GM11168 (cell line): ENCODE results near the gene RGS17.

Experiments
- in situ Hi-C: fragments of 300-500 bp; cut with MboI; formaldehyde crosslinking; loops from one replicate; pipeline ENCODE4 v1.12.0; 2022; ENCODE audit warnings: low sequenced_read_pairs; ENCODE audit not compliant: unreplicated experiment

The RGS17 gene

GRCh38 chr6:153086225-153086990, 44.7 kb downstream of the RGS17 start:
- in situ Hi-C loops = no loop called here

- in situ Hi-C loops = no loop called here
Measured at GRCh38 chr6:153085239-153085638, 45.8 kb downstream of the RGS17 start.

DNA sequence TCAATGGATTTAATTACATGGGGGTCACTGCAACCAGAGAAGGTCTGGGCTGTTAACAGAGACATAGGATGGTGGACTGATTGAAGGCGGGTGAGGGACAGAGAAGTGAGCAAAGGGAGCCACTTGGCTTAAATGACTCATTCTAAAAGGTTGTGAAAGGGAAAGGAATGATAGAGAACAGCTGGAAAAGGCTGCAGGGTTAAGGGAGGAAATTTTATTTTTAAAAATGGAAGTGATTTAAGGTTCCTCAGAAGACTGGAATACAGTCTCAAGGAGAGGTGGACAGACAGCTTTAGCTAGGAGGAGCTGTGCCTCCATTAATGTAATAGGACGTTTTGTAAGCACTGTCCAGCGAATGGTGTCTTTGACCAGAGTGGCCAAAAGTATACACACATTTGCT, 46.7 kb downstream of the RGS17 start:
- in situ Hi-C loops = no loop called here

DNA sequence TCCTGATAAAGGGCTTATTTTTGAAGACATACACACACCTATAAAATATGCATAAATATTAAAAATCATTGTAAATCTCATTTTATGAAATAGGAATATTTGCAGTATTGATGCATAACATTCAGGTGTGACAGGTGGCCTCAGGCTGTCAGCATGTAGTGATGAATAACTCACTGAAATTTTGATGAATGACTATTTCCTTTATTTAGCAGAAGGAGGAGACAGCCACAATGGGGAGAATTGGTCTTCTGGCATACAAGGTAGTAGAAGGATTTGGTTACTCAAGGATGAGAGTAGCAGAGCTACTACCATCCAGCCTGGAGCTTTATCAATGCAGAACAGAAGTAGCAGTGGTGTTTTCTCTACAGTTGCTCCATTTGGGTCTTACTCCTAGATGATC, 47.2 kb downstream of the RGS17 start:
- in situ Hi-C loops = no loop called here

DNA sequence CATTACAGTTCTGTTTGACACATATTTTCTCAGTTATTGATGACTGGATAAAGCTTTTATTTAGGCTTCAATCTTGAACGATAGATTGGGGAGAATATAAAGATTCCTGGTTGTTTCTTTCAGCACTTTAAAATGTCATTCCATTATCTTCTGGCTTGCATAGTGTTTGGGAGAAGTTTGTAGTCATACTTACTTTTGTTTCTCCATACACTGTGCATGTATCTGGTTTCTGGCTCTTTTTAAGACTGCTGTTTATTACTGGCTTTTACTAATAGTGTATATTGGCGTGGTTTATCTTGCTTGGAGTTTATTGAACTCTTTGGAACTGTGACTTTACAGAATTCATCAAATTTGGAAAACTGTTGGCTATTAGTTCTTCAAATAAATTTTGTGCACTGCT, 49.2 kb downstream of the RGS17 start:
- in situ Hi-C loops = no loop called here

DNA sequence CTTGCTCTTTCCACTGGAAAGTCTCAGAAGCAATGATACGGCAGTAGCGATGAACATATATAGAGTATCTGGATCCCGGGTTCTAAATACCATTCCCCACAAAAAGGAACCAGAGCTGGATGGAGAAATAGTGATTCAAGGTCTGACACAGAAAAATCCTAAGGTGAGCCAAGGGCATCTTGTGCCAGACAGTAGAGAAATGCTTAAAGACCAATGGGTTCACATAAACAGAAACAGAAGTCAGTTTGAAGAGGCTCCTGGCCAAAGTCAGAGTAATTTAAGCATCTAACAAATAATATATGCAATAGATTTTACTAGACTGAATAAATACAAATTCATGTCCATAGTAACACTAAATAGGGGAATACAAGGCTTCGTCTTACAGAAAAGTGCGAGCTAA, 54.7 kb downstream of the RGS17 start:
- in situ Hi-C loops = no loop called here

GRCh38 chr6:153074761-153075160, 56.3 kb downstream of the RGS17 start:
- in situ Hi-C loops = no loop called here

DNA sequence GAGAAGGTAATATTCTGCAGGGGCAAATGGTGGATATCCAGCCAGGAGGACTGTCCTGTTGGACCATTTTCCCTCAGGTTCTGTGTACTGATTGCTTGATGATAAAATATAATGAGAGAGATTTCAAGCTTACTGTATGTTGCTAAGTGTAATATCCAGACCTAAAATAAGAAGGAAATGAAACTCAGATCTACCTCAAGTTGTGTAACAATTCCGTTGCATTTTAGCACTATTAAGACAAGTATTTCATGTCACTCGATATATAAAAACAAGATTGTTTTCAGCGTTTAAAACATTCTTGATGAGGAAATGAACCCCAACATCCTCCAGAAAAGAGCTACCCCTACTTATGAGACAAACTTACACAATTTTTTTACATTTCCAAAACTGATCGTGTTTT, 57.2 kb downstream of the RGS17 start:
- in situ Hi-C loops = no loop called here

DNA sequence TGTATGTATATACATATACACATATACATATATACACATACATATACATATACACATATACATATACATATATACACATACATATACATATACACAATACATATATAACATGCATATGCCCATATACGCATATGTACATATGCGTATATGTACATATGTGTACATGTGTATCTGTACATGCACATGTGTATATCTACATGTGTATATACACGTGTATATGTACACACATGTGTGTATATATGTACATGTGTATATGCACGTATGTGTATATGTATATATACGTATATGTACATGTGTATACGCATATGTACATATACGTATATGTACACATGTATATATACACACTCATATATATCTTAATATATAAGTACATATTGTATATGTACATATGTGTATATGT, 60.3 kb downstream of the RGS17 start:
- in situ Hi-C loops = no loop called here

DNA sequence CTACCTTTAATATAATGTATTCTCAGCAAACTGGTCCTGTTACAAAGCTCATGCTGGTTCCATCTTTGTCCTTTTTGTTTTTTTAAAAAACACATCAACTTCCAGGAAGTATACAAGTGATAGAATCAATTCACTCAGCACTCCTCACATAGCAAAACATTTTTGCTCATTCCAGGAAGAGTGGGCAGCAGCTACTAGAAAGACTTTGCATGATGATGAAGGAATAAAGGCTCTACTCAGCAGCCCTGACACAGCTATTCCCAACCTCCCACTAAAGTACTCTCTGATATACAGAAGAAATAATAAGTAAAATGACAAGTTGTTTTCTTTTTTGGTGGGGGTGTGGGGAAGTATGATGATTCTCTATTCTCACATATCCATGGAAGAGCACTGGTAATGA, 61.2 kb downstream of the RGS17 start:
- in situ Hi-C loops = no loop called here

- in situ Hi-C loops = no loop called here
Measured at GRCh38 chr6:153065222-153065621, 65.9 kb downstream of the RGS17 start.

DNA sequence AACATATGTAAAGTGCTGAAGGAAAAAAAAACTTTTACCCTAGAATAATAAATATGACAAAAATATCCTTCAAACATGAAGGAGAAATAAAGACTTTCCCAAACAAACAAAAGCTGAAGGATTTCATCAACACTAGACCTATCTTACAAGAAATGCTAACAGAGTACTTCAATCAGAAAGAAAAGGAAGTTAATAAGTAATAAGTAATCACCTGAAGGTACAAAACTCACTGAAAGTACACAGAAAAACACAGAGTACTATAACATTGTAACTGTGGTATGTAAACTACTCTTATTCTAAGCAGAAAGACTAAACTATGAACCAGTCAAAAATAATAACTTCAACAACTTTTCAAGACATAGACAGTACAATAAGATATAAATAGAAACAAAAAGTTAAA, 67.1 kb downstream of the RGS17 start:
- in situ Hi-C loops = no loop called here

- in situ Hi-C loops = no loop called here
Measured at GRCh38 chr6:153062516-153062915, 68.6 kb downstream of the RGS17 start.

- in situ Hi-C loops = no loop called here
Measured at GRCh38 chr6:153059757-153060156, 71.3 kb downstream of the RGS17 start.

- in situ Hi-C loops = no loop called here
Measured at GRCh38 chr6:153059311-153059710, 71.8 kb downstream of the RGS17 start.

DNA sequence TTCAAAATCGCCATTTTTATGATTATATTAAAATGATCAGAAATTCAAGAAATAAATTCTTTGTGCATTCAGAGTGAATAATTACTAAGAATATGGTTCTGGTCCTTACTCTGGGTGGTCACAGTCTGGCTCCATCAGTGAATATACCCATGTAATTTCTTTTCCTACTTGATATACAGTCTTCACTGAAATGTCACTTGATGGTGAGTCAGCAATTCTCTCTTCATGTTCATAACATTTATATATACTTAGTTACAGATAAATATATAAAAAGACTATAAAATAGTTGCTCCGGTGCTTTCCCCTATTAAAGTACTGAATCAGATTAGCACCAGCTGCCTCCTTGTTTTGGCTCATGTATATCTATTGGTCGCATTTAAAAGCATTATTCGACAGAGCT, 72.2 kb downstream of the RGS17 start:
- in situ Hi-C loops = no loop called here

DNA sequence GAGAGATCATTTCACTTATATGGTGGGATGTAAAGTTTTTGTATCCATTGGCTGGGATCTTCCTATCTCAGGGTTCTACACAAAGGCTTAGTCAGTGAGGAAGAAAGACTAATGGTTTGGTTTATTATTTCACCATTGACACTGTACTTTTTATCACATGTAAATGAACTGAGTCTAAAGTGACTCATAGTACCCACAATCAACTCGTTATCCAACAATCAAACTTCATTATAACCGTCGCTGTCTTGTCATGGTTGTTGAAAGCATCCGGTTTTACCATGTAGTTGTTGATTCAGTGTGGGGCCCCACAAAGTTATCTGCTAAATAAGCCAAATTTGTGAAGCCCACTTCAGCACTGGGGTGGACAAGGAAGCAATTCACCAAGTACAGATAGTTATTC, 72.8 kb downstream of the RGS17 start:
- in situ Hi-C loops = no loop called here

DNA sequence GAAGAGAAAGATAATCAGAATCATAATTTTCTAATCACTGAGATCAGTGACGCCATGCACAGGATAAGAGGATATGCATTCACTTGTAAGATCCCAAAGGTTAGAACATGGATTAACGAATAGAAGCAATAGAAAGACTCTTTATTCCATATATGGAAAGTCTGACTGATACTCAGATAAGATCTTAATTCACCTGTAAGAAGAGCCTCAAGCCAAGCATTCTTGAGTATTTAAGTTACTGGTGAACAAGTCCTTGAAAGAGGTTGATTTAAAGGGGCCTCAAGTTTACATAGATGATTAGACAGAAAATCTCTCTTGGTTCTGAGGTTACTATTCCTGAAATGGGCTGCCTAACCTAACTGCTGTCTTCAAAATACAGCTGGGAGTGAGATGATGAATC, 74.8 kb downstream of the RGS17 start:
- in situ Hi-C loops = no loop called here

GRCh38 chr6:153051801-153052200, 79.3 kb downstream of the RGS17 start:
- in situ Hi-C loops = no loop called here

- in situ Hi-C loops = loop anchor here (25.0 kb wide), 2 partner anchors 264 to 714 kb away; no protein-coding TSS in a partner anchor
Measured at GRCh38 chr6:153048631-153049030, 82.5 kb downstream of the RGS17 start.

DNA sequence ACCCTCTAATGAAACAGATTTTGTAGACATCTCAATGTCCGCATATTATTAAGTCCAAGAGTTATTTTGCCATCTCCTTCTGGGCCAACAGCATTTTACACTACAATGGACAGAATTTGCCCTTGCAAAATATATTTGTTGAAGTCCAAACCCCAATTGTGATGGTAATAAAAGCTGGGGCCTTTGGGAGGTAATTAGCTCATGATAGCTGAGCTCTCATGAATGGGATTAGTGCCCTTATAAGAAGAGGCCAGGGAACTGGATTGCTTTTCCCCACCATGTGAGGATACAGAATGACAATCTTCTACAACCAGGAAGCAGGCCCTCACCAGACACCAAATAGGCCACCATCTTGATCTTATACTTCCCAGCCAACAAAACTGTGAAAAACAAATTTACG, 83.7 kb downstream of the RGS17 start:
- in situ Hi-C loops = loop anchor here (25.0 kb wide), 2 partner anchors 265 to 715 kb away; no protein-coding TSS in a partner anchor

DNA sequence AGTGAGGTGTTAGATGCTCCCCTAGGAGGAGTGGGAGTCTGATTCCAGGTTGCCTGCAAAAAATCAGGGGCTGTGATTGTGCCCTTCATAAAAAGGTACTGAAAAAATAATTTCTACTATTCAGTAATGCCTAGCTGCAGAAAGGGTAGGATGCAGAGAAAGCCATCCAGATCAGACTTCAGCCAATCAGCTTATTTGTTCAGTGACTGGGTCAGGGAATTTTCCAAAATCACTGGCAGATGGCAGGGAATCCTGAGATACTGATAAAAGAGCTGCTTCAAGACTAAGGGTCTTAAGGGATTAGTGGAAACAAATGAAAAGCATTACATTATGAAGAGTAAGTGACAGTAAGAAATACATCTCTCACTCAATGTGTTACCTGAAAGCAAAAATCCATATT, 85.8 kb downstream of the RGS17 start:
- in situ Hi-C loops = loop anchor here (25.0 kb wide), 2 partner anchors 267 to 717 kb away; no protein-coding TSS in a partner anchor
